ENCODE results near the gene SDK1.

The SDK1 gene

DNA sequence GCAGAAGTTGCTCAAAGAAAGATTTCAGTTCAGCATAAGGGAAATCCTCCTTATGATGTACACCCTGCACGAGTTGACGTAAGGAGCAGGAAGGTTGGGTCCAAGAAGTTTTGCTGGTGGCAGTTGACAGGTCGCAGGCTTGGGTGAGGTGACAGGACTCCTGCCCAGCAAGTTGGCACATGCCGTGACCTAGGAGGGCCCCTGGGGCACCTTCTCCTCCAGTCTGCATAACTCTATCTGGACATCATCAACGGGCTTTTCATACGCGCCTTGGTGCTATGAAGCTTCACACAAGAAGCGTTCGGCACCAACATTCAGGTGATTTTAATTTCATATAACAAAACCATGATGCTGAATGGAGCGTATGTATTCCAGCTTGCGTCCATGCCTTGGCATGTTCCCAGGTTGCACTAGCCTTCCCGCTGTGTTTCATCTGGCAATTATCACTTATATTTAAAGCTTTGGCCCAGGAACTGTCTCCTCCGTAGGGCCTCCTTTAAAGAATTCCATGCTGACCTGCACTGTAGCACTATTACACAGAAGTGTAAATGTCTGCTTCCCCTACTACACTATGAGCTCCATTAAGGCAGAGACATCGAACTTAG, 729.4 kb downstream of the SDK1 start:
- DNase-seq = no peak

DNA sequence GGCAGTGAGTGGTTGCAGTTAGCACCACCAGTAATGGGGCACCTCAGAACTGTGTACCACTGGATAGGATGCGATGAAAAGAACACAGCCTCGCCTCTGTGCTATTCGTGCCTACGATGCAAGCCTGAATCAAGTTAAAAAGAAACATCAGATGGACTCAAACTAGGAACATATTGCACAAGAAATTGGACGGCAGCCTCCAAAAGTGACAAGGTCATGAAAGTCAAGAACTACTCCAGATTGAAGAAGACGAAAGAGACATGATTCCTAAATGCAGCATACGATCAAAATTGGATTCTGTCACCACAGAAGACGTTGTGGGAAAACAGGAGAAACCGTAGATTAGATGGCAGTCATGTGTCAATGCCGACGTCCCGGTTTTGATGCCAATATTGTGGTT, 732.9 kb downstream of the SDK1 start:
- DNase-seq = no peak

DNA sequence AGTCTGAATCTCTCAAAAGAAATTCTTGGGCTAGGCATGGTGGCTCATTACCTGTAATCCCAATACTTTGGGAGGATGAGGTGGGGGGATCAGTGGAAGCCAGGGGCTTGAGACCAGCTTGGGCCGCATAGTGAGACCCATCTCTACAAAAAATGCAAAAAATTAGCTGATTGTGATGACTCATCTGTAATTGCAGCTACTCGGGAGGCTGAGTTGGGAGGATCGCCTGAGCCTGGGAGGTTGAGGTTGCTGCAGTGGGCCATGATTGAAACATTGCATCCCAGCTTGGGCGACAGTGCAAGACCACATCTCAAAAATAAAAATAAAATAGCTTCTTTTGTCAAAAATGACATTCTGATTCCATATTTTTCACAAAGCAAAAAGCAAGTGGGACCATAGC, 736.3 kb downstream of the SDK1 start:
- DNase-seq = no peak

DNA sequence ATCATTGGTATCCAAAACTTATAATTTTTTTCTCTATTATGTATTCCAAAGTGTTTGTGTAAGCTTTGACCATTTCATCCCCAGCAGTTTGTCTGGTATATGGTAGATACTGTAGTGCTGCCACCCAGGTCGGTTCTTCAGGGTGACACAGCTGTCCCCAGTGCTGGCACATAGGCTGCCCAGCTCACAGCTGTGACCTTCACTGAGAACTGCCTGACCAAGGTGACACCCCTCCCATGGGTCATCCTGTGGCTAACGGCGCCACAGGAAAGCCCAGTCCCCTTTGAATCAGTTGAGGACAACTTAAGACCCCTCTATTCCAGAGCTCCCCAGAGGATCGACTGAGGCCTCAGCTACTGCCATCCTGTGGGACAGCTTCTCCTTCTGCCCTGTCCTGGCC, 736.8 kb downstream of the SDK1 start:
- DNase-seq = no peak

DNA sequence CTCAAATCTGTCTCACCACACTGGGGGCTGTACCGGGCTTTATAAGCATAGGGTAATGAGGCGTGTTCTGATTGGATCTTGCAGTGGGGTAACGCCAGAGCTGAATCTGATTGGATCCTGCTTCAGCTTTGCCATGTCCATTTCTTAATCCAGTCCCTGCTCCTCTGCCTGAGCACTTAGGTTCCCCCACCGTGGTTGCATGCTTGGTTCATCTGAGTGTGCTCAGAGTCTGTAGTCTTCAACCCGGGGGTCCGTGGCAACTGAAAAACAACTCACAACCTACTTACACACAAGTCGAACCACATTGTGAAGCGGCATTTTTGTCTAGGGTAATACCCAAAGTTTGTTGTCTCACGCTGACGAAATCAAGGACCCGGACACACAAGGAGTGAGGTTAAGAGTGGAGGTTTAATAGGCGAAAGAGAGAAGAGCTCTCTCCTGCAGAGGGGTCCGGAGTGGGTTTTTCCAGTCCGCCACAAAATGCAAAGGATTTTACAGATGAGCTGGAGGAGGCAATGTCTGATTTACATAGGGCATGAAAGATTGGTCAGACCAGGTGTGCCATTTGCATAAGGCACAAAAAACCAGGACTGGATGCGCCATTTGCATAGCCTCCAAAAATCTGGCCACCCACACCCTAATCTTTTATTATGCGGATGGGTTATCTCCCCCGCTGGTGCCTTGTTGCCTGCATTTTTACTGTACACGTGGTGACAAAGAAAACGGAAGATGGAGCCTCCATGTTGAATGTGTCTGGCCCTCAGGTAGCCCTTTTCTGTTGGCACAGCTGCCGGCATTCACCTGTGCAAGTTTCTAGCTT, 739.3 kb downstream of the SDK1 start:
- no peak for DNase-seq

DNA sequence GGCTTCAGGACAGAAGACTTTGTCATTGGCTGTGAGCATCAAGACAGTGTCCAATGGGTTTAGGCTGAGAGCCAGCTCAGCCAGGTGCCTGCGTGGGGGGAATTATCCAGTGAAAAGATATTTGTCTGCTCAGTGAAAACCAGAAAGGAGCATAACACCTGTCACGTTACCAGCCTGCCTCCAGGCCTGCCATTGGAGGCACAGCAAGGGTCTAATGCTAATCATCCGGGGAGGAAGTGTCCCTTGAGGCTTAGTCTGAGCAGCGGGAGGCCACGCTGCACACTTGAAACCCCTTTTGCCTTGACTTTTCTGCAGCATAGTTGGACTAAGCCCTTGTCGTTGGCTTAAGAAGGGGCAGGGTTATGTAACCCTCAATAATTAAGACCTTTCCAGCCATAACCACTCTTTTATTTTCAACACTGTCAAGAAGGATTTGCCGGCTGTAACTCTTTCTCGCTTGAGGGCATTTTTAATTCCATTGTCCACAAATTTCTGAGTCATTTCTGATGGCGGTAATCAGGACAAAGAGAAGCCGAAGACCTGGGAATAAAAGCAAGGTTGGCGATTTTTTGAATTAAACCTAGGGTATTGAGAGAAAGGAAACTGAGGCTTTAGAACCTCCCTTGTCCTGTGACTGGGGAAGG, 741.5 kb downstream of the SDK1 start:
- DNase-seq = no peak

DNA sequence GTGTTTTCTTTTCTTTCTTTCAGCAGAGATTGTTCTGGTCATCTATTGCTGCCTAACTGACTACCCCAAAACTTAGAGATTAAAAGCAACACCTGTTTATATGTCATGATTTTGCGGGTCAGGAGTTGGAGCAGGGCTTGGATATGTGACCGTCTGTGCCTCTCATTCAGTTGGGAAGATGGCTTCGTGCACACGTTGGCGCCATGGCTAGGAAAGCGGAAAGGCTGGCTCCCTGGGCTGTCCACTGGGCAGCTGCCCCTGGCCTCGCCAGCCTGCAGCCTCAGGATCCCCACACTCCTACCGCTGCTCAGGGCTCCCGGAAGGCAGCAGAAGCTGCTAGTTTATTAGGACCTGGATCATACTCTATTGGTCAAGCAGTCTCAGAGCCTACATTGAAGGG, 742.9 kb downstream of the SDK1 start:
- DNase-seq = no peak

DNA sequence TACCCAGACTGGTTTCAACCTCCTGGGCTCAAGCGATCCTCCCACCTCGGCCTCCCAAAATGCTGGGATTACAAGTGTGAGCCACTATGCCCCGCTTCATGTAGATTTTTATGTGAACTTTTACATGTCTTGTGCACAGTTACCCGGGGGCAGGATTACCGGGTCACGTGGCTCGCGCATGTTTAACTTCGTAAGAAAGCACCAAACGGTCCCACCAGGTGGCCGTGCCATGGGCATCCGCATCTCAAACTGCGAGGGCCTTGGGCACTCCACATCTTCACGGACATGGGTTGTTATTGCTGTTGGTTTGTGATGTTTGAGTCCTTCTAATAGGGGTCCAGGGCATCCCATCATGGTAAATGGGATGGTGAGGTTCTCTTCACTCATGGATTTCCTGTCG, 744.4 kb downstream of the SDK1 start:
- DNase-seq = no peak

DNA sequence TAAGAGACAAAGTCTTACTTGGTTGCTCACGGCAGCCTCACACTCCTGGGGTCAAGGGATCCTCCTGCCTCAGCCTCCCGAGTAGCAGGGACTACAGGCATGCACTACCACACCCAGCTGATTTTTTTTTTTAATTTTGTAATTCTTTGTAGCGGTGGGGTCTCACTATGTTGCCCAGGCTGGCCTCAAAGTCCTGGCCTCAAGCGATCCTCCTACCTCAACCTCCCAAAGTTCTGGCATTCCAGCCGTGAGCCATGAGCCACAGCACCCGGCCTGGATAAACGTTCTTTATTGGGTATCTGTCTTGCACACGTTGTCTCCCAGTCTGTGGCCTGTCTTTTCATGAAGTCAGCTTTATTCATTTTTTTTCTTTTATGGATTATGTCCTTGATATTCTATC, 744.9 kb downstream of the SDK1 start:
- DNase-seq = no peak

DNA sequence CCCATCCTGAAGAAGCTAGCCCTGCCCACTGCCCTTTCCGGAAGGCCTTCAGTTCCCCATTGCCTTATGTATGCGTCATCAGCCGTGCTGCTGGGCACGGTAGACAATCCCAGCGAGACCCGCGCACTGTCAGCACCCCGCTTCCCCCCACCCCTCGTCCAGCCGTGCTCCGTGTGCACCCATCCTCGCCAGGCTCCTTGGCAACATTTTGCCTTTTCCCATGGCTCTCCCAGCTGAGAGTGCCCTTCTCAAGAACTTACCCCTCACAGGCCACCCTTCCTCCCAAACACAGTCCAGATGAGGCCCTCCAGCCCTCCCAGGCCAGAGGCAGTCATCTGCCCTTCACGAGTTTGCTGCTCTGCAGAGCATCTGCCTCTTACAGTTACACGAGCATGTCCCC, 747.3 kb downstream of the SDK1 start:
- DNase-seq = no peak

DNA sequence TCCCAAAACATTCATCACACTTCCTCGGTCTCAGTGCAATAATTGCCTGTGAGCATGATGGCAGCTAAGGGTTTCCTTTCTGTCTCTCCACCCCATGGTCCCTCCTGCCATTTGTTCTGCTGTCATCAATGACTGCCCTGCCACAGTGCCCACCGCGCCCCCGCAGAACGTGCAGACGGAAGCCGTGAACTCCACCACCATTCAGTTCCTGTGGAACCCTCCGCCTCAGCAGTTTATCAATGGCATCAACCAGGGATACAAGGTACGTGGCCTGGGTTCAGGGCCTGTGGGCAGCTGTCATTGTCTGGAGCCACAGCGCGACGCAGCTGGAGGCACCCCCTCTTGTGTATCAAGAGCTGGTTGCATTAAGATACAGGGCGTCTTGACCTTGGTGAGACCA, 748.1 kb downstream of the SDK1 start:
- DNase-seq = no peak

DNA sequence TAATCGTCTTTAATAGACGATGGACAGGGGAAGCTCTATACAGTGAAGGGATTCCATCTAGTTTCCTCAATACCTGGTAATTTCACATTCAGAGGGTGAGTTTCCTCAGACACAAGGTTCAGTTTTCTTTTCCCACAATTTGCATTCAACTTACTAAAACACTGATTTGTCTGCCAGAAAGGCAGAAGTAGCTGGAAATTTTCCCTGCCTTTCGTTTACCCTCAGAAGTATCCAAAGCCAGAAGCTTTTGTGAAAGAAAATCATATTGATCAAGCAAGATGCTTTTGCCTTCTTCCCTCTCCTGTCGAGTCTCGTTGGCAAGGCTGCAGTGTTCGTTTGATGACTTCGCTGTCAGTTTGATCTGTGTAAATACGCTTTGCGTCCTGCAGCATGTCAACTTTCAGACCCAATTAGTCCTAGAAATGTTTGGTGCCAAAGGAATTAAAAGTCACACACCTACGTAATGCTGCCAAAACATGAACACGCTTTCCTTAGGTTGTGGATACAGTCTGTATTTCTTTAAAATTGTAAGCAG, 749.1 kb downstream of the SDK1 start:
- no peak for DNase-seq

DNA sequence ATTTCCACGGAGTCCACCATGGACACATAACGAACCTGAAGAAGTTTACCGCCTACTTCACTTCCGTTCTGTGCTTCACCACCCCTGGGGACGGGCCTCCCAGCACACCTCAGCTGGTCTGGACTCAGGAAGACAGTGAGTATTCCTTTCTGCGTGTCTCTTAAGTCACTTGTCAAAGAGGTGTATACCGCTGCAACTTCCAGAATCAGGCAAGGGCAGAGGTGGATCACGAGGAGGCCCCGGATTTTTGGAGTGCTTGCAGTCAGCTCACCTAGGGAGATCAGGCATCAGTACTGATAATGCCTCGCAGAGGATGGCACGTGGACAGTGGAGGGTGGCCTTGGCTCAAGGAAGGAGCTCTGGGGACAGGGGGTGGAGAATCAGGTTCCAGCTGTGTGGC, 750.6 kb downstream of the SDK1 start:
- DNase-seq = no peak

DNA sequence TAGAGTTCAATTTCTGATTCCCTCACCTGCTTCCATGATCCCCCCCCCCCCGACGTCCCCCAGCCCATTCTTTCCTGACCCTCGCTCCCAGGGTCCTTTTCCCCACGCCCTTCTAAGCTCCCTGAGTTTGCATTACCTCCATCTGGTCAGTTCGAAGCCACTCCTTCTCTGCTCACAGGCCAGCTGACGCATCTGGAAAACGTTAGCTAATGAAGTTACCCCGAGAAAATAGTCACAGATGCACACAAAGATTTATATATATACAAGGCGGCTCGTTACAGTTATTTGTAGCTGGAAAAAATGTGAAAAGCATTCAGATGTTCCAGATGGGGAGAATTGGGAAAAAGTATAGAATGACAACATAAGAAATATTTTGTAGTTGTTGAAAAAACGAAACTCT, 751.1 kb downstream of the SDK1 start:
- no peak for DNase-seq

DNA sequence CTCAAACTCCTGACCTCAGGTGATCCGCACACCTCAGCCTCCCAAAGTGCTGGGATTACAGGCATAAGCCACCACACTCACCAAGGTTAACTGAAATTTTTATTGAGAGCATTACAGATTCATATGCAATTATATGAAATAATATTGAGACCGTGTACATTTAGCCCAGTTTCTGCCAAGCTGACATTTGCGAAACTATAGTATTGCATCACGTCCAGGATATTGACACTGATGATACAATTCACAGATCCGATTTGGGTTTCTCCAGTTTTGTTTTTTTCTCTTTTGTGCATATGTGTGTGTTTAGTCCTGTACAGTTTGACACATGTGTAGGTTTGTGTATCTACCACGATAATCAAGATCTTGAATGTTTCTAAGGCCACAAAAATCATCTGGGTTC, 753.1 kb downstream of the SDK1 start:
- DNase-seq = no peak

DNA sequence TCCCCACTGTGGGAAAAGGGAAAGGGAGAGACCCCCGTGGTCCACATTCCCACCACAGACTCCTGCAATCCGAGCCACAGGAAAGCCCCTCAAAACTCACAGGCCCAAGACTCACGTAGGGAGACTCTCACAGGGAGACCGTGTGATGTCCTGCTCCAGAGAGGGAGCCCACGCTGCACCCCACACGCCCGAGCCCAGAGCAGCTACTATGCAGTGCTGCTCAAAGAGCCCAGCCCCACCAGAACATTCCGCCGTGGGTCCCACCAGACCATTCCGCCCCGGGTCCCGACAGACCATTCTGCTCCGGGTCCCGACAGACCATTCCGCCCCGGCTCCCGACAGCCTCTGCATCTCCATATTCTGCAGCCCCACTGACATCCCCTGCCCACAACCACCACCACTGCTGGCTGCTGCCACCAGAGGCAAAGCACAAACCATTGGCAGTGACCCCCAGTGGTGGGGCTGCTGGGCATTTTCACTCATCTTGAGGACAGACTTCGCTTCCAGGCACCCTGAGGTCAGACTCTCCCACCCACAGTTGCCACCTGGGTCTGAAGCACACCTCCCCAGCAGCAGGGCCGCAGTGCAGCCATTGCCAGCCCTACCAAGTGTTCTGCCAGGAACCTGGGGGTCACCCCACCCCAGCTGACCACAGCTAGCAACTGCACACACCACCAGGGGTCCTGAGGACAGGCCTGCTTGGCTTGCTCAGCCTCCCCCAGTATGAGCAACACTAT, 755.7 kb downstream of the SDK1 start:
- no peak for DNase-seq

DNA sequence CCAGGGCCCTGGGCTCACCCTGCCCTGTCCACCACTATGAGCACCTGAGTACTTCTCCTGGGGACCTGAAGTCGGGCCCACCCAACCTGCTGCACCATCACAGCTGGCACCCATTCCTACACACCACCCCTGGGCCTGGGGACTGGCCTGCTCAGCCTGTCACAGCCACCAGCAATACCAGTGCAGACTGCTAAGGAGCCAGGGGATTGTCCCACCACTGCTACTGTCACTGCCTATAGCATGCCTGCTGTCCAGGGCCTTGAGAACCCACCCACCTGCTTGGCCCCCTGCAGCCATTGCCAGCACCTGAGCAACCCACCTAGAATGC, 756.2 kb downstream of the SDK1 start:
- no peak for DNase-seq

DNA sequence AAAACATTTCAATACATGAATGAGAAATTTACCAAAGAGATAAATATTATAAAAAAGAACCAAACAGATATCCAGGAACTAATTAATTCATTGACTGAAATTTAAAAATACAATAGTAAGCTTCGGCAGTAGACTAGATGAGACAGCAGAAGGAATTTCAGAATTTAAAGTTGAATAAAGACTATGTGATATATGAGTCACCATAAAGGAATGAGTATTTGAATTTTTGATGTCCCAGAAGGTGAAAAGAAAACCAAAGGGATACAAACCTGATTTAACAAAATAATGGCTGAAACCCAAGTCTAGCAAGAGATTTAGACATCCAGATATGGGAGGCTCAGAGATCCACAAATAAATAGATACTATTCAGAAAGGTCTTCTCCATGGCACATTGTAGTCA, 757.1 kb downstream of the SDK1 start:
- no peak for DNase-seq

DNA sequence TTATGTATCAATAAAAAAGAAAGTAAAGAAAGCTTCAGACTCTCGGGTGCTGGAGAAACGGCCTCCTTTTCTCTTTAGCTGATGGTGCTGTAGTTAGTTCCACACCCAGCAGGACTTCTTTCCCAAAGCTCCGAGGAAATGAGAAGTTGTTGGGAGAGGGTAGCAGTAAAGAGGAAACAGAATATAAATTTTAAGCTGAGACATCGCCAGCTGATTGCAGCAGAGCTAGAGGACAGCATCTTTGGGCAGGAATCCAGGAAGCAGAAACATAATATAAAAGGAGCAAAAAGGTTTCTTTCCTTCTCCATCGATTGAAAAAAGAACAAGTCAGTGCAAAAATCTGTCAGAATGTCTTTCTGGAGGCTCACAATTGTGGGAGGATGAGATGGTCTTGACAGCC, 764.1 kb downstream of the SDK1 start:
- no peak for DNase-seq

DNA sequence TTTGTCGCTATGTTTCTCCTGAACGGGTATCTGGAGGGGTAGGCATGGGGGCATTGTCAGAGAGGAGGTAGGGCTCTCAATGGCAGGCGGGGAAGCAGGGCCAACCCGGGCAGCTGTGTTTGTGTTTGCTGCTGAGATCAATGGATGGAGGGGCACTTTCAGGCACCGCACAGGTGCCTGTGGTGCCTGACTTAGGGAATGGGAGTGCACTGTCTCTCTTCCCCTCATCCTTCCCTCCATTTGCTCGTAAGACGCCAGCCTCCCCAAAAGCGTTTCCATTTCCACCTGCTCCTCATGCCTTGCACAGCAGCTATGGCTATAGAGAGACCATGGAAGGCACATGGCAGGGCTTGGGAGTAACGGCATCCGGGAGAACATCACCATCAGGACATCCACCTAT, 765.2 kb downstream of the SDK1 start:
- no peak for DNase-seq

DNA sequence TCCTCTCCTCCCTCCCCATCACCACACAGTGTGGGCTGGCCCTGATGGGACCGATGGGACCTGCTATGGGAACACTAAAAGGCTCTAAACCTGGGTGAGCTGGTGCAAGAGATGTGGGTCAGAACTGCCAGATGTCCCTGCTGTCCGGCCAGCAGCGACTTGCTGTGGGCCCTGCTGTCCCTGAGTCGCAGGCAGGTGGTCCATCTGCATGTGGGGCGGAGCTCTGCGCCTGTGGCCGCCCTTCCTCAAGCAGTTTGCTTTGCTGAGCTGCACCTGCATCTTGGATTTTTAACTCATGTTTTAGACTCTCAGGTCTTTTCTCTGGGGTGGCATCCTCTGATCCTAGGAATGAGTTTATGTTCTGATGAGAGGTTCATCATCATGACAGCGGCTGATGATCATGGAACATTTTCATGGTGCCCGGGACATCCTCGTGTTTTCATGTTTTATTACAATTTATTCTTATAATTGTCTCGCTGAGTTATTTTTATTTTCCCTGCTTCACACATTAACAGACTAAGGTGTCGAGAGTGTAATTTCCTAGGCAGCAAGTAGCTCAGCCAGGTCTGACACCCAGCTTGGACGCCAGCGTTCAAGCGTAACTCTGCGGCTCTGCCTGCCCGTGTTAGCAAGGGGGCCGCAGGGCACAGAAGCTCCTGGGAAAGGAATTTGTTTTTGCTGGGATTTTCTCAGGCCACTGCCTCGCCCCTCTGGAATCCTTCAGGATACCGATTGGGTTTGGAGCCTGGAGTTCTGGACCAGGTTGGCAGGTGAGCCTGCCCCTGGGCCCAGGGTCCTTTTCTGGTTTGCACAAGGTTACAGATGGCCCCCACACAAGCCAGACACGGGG, 765.8 kb downstream of the SDK1 start:
- no peak for DNase-seq

DNA sequence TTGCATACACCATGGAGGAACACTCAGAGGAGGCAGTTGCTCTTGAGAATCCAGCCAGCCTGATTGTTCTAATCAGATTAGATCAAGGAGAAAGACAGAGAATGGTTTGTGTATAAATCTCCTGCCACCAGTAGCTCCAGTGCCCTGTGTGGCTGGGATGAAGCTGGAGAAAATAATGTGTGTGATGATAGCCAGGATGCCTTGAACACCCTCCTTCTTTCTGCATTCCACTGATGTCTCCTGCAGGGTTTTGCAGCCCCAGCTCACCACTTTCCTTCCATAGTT, 766.4 kb downstream of the SDK1 start:
- DNase-seq = no peak

DNA sequence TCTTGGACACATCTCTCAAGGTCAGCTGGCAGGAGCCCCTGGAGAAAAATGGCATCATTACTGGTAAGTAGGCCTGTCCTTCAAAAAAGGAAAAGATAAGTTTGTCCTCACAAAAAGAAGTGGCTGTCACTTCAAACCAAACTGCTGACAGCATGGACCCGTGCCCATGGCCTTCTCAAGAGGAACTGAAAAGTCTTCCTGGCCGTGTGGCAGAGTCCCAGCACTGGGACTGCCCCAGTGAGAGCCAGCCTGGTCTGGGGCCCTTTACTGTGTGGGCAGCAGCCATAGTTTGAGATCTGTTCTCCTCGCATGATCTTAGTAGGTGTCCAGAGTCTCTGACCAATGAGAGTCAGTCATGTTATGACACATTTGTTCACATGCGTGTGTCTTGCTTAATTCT, 766.8 kb downstream of the SDK1 start:
- no peak for DNase-seq
